GM23248 (cell line): ENCODE data around the gene NXPH4.

Experiments used
- EZH2 ChIP-seq: fragments of 200-600 bp; sonication (generic); IDR thresholded peaks from 2 replicates; pipeline ENCODE4 v1.6.1; 2018; ENCODE audit warnings: antibody characterized with exemption, mild to moderate bottlenecking; ENCODE audit not compliant: insufficient read depth, poor library complexity, severe bottlenecking
- EZH2phosphoT487 ChIP-seq: fragments of 200-600 bp; sonication (generic); IDR thresholded peaks from 2 replicates; pipeline ENCODE4 v1.6.1; 2018; ENCODE audit warnings: antibody characterized with exemption, moderate library complexity, mild to moderate bottlenecking, low read depth; ENCODE audit not compliant: insufficient read depth

DNA sequence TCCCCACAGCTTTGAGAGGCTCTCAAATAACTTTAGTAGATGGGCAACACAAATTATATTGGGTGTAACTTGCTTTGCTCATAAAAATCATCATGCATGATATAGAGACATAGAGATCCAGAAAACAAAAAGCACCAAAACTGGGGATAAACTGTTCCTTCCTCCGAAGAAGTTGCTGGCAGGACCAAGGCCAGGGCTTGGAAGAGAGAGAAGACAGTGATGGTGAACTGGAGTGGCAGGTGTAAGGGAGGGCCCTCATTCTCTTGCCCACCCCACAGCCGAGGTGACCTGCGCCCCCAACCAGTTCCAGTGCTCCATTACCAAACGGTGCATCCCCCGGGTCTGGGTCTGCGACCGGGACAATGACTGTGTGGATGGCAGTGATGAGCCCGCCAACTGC lies 15.4 kb upstream of the NXPH4 start:
- TF ChIP-seq EZH2 (no peak), EZH2phosphoT487 (no peak)
